ENCODE data around the gene TRIM17.
A peak's percentile ranks its signal among the peaks of the same experiment; 100 is the strongest.

TRIM17 gene

DNA sequence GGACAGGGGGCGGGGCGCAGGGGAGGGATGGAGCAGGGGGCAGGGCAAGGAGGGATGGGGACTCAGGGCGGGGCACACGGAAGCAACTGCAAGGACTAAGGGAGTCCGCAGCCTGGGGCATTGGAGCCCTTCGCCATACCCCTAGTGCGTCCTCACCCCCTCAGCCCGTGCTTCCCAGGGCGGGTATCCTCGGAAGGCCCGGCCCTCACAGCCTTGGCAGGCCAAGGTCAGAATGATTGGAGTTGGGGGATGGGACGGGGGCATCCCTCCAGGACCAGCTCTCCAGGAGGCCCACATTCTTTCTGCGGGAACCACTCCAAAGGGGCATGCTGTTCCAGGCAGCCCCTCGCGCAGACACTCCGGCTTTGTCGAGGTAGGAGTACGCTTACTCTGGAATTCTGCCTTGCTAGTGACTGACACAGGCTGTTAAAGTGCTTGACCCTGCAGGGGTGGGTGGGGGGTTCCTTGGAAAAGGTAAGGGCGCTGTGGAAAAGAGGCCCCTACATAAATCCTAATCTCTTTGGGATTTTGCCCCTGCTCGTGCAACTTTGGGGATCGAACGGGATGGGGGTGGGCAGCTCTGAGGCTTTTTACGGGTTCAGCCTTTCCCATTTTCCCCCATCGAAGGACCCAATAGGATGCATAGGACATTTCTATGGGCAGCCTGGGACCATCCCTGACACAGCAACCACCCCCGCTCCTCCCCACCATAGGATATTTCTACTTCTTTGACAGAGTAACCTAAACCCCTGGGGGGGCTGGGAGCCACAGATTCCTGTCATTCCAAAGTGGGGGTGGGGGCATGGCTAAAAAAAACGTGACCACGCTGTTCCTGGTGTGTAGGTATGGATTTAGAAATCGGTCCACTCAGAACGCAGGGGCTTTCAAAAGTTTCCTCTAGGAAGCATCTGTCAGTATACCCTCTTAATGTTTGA lies 9.3 kb downstream of the TRIM17 start (continued):
- TF ChIP-seq, protein P1, sequence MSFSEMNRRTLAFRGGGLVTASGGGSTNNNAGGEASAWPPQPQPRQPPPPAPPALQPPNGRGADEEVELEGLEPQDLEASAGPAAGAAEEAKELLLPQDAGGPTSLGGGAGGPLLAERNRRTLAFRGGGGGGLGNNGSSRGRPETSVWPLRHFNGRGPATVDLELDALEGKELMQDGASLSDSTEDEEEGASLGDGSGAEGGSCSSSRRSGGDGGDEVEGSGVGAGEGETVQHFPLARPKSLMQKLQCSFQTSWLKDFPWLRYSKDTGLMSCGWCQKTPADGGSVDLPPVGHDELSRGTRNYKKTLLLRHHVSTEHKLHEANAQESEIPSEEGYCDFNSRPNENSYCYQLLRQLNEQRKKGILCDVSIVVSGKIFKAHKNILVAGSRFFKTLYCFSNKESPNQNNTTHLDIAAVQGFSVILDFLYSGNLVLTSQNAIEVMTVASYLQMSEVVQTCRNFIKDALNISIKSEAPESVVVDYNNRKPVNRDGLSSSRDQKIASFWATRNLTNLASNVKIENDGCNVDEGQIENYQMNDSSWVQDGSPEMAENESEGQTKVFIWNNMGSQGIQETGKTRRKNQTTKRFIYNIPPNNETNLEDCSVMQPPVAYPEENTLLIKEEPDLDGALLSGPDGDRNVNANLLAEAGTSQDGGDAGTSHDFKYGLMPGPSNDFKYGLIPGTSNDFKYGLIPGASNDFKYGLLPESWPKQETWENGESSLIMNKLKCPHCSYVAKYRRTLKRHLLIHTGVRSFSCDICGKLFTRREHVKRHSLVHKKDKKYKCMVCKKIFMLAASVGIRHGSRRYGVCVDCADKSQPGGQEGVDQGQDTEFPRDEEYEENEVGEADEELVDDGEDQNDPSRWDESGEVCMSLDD (tag by site-specific recombination; IDR thresholded peaks at IDR 0.05), result peak; percentile 60; the same call in 1 of the 2 replicates
- TF ChIP-seq ZXDB (tag by site-specific recombination; IDR thresholded peaks at IDR 0.05) (peak; percentile 61; the same call in 1 of the 2 replicates), ZNF473 (tag by site-specific recombination; IDR thresholded peaks at IDR 0.05) (no peak), ZBTB17 (tag by site-specific recombination; IDR thresholded peaks at IDR 0.05) (no peak; the same call in 1 of the 2 replicates), FEZF1 (tag by site-specific recombination; IDR thresholded peaks at IDR 0.05) (no peak), MEIS1 (CRISPR knock-in tag; IDR thresholded peaks at IDR 0.05; ENCODE audit: borderline replicate concordance) (no peak), ZNF423 (tag by site-specific recombination; IDR thresholded peaks at IDR 0.05) (0 out of 2 replicates have a peak, but pooled peaks have one; percentile 55), ZNF221 (tag by site-specific recombination; IDR thresholded peaks at IDR 0.05; ENCODE audit: borderline replicate concordance) (no peak), ZNF266 (tag by site-specific recombination; IDR thresholded peaks at IDR 0.05; ENCODE audit: low read depth) (no peak), ZNF140 (tag by site-specific recombination; IDR thresholded peaks at IDR 0.05) (no peak), ZNF223 (tag by site-specific recombination; IDR thresholded peaks at IDR 0.05) (no peak), MZF1 (tag by site-specific recombination; IDR thresholded peaks at IDR 0.05; ENCODE audit: borderline replicate concordance) (peak; percentile 34; the same call in 1 of the 2 replicates), ZBTB1 (tag by site-specific recombination; IDR thresholded peaks at IDR 0.05) (no peak), ZNF626 (tag by site-specific recombination; IDR thresholded peaks at IDR 0.05) (no peak)
- TF ChIP-seq, protein P2, sequence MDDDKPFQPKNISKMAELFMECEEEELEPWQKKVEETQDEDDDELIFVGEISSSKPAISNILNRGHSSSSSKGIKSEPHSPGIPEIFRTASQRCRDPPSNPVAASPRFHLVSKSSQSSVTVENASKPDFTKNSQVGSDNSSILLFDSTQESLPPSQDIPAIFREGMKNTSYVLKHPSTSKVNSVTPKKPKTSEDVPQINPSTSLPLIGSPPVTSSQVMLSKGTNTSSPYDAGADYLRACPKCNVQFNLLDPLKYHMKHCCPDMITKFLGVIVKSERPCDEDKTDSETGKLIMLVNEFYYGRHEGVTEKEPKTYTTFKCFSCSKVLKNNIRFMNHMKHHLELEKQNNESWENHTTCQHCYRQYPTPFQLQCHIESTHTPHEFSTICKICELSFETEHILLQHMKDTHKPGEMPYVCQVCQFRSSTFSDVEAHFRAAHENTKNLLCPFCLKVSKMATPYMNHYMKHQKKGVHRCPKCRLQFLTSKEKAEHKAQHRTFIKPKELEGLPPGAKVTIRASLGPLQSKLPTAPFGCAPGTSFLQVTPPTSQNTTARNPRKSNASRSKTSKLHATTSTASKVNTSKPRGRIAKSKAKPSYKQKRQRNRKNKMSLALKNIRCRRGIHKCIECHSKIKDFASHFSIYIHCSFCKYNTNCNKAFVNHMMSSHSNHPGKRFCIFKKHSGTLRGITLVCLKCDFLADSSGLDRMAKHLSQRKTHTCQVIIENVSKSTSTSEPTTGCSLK (tag by site-specific recombination; IDR thresholded peaks at IDR 0.05), result no peak
- TF ChIP-seq, protein P3, sequence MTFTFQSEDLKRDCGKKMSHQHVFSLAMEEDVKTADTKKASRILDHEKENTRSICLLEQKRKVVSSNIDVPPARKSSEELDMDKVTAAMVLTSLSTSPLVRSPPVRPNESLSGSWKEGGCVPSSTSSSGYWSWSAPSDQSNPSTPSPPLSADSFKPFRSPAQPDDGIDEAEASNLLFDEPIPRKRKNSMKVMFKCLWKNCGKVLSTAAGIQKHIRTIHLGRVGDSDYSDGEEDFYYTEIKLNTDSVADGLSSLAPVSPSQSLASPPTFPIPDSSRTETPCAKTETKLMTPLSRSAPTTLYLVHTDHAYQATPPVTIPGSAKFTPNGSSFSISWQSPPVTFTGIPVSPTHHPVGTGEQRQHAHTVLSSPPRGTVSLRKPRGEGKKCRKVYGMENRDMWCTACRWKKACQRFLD (tag by site-specific recombination; IDR thresholded peaks at IDR 0.05), result no peak
- TF ChIP-seq, protein P4, sequence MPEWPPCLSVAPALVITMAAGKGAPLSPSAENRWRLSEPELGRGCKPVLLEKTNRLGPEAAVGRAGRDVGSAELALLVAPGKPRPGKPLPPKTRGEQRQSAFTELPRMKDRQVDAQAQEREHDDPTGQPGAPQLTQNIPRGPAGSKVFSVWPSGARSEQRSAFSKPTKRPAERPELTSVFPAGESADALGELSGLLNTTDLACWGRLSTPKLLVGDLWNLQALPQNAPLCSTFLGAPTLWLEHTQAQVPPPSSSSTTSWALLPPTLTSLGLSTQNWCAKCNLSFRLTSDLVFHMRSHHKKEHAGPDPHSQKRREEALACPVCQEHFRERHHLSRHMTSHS (tag by site-specific recombination; IDR thresholded peaks at IDR 0.05), result no peak

DNA sequence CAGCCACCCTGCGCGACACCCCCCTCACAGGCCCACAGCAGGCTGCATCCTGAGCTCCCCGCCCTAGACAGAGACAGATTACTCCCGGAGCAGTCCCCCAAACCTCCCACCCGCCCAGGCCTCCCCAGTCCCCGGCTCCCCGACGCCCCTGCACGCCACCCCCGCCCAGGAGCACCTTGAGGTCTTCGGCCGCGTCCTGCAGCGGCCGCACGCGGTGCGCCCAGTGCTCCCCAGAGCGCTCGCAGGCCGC lies 10.8 kb downstream of the TRIM17 start:
- CTCF ChIA-PET, result interaction anchor here (0.8 to 1.9 kb wide), 3 partner anchors 26 to 54 kb away, joined by 3 to 6 read pairs (median 4); no protein-coding TSS in a partner anchor
- Histone ChIP-seq H3K4me1 (ENCODE audit: control insufficient read depth, insufficient read depth, low read length) (peaks cover 11% of the 10 kb centered on the region), H3K27ac (ENCODE audit: extremely low read depth, low read depth, low read length) (peak overlapping the region; percentile 88)
- TF ChIP-seq EGR2 (tag by site-specific recombination; IDR thresholded peaks at IDR 0.05; ENCODE audit: low read depth) (no peak; the same call in 1 of the 2 replicates), ZNF423 (tag by site-specific recombination; IDR thresholded peaks at IDR 0.05) (peak; percentile 14; the same call in 1 of the 2 replicates), ZNF366 (tag by site-specific recombination; conservative IDR thresholded peaks at IDR 0.05) (no peak), ZNF2 (tag by site-specific recombination; IDR thresholded peaks at IDR 0.05) (no peak), ZNF514 (tag by site-specific recombination; IDR thresholded peaks at IDR 0.05) (no peak), SCRT2 (tag by site-specific recombination; IDR thresholded peaks at IDR 0.05) (no peak), ZIC2 (tag by site-specific recombination; IDR thresholded peaks at IDR 0.05) (peak; percentile 73; the same call in 1 of the 2 replicates), ZNF16 (tag by site-specific recombination; IDR thresholded peaks at IDR 0.05; ENCODE audit: low read depth) (no peak), ZFP41 (tag by site-specific recombination; IDR thresholded peaks at IDR 0.05; ENCODE audit: borderline replicate concordance) (no peak), ZFHX2 (tag by site-specific recombination; conservative IDR thresholded peaks at IDR 0.05) (no peak; the same call in 1 of the 2 replicates), ZNF202 (tag by site-specific recombination; IDR thresholded peaks at IDR 0.05; ENCODE audit: borderline replicate concordance) (no peak), FEZF1 (tag by site-specific recombination; IDR thresholded peaks at IDR 0.05) (no peak), GLIS2 (tag by site-specific recombination; IDR thresholded peaks at IDR 0.05) (peak; percentile 62; the same call in 1 of the 2 replicates), GLIS1 (tag by site-specific recombination; IDR thresholded peaks at IDR 0.05) (peak; percentile 28; the same call in 1 of the 2 replicates)

More for the DNA sequence above, 10.8 kb downstream of the TRIM17 start:
- Histone ChIP-seq H3K9me3 (ENCODE audit: control insufficient read depth, insufficient read depth, low read depth, low read length) (no peaks in the 10 kb centered on the region), H3K4me3 (ENCODE audit: low read depth, low read length) (peak overlapping the region; percentile 59), H3K36me3 (ENCODE audit: control insufficient read depth in 2 of 2, insufficient read depth in 1 of 2, low read length in 2 of 2) (peaks cover 0 to 42% of the 10 kb centered on the region in 2 experiments; a peak in 1 of 3 replicates)
- POLR2A ChIA-PET, result interaction anchor here (0.6 to 2.6 kb wide), 12 partner anchors 8 to 302 kb away, joined by 3 to 41 read pairs (median 5); partner anchors contain the start of gene C1orf35

Data from HEK293 (cell line).